Progenitor cell of endocrine pancreas (in vitro differentiated cells): Measurements from ENCODE around the gene GPRASP2. TPM values are rescaled to one million over a fixed set of nuclear protein-coding genes. Genes with fewer than 3 reads are reported as not detected.

Experiments
- DNase-seq: peaks from one replicate; pipeline ENCODE4 v3.0.0; 2021; ENCODE audit warnings: low spot score; ENCODE audit not compliant: unreplicated experiment
- H3K27ac Mint-ChIP-seq: 2 replicates; pipeline ENCODE4 v1.8.0; 2021; ENCODE audit warnings: mild to moderate bottlenecking, moderate library complexity, mixed read lengths
- H3K27me3 Mint-ChIP-seq: 2 replicates; pipeline ENCODE4 v1.8.0; 2021; ENCODE audit warnings: mixed read lengths
- H3K36me3 Mint-ChIP-seq: 2 replicates; pipeline ENCODE4 v1.8.0; 2022; ENCODE audit warnings: mixed read lengths; ENCODE audit not compliant: insufficient read depth
- H3K4me1 Mint-ChIP-seq: 2 replicates; pipeline ENCODE4 v1.8.0; 2021; ENCODE audit warnings: low read depth, mixed read lengths
- H3K4me3 Mint-ChIP-seq: 2 replicates; pipeline ENCODE4 v1.8.0; 2021; ENCODE audit warnings: low read depth, mild to moderate bottlenecking, moderate library complexity, mixed read lengths
- H3K9me3 Mint-ChIP-seq: 2 replicates; pipeline ENCODE4 v1.8.0; 2021; ENCODE audit warnings: low read depth, mixed read lengths
- total RNA-seq: library from RNA; stranded (reverse); gene quantifications from 2 replicates; pipeline ENCODE4 v1.2.1, GENCODE V29; 2021
- TF ChIP-seq, protein P1 (sequence below): fragments of 200-600 bp; sonication (generic); IDR thresholded peaks from one replicate; pipeline ENCODE4 v1.5.0; 2021; ENCODE audit warnings: antibody characterized with exemption, mild to moderate bottlenecking; ENCODE audit not compliant: unreplicated experiment

GPRASP2 gene
- total RNA-seq, 1 donor from 2014 or later: 11.4 TPM

GRCh38 chrX:102745513-102745856 lies 33.2 kb downstream of the GPRASP2 start:
- Mint-ChIP-seq H3K36me3 (peaks cover 2% of the 10 kb centered on the region), H3K4me1 (no peaks in the 10 kb centered on the region), H3K4me3 (peak overlapping the region; percentile 49)

DNA sequence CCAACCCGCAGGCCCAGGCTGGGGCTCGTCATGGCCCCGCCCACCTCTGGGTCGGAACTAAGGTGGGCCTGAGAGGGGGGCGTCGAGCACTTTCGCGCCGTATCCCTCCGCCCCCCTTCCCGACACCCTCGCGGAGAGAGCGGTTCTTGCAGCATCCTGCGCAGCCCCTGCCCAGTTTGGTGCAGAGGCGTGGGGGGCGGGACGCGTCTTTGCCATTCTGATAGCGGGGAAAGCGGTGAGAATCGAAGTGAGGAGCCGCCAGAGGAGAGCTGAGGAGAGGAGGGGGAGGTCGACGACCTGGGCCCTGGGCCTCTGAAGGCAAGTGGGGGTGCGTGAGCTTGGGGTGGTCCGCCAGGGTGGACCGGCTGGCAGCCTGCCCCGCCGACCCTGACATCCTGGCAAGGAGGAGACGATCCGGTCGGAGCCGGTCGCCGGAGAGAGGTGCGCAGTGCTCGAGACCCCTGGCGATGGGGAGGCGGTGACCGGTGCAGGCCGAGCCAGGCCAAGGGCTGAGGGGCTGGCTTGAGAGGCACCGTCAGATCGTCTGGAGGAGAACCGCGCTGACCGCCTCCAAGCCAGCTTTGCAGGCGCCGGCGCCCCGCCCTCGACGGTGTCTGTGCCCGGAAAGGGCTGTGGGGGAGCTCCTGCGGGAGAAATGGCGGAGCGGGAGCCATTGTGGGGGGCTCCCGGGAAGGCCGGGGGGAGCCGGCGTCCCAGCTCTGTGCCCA lies 33.8 kb downstream of the GPRASP2 start:
- Mint-ChIP-seq H3K9me3 (peaks cover 12% of the 10 kb centered on the region), H3K4me1 (no peaks in the 10 kb centered on the region), H3K36me3 (peaks cover 2% of the 10 kb centered on the region), H3K4me3 (peak overlapping the region; percentile 49), H3K27me3 (no peaks in the 10 kb centered on the region), H3K27ac (no peak overlapping the region)
- DNase-seq: no peak
- TF ChIP-seq, protein P1, sequence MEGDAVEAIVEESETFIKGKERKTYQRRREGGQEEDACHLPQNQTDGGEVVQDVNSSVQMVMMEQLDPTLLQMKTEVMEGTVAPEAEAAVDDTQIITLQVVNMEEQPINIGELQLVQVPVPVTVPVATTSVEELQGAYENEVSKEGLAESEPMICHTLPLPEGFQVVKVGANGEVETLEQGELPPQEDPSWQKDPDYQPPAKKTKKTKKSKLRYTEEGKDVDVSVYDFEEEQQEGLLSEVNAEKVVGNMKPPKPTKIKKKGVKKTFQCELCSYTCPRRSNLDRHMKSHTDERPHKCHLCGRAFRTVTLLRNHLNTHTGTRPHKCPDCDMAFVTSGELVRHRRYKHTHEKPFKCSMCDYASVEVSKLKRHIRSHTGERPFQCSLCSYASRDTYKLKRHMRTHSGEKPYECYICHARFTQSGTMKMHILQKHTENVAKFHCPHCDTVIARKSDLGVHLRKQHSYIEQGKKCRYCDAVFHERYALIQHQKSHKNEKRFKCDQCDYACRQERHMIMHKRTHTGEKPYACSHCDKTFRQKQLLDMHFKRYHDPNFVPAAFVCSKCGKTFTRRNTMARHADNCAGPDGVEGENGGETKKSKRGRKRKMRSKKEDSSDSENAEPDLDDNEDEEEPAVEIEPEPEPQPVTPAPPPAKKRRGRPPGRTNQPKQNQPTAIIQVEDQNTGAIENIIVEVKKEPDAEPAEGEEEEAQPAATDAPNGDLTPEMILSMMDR: no peak

More at GRCh38 chrX:102745513-102745856, 33.2 kb downstream of the GPRASP2 start:
- no peak for DNase-seq
- Mint-ChIP-seq H3K27ac (no peak overlapping the region), H3K27me3 (no peaks in the 10 kb centered on the region), H3K9me3 (peaks cover 12% of the 10 kb centered on the region)
- TF ChIP-seq, protein P1: no peak

DNA sequence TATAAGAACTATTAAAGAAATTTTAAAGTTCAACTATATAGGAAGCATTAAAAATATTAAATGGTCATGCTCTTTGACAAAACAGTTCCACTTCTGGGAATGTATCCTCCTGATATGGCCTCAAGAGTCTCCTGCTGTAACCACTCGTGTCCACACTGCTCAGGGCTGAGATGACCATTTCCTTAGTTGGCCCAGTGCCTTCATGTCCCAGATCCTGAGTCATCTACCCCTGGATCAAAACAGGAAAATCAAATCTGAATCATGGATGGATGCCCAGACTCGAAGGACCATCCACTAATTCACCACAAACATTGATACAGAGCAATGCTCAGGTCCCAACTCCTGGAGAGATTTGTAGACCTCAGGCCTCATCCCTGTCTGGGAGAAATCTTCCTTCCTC lies 53.0 kb downstream of the GPRASP2 start:
- Mint-ChIP-seq H3K9me3 (peaks cover 15% of the 10 kb centered on the region), H3K4me1 (peaks cover 5% of the 10 kb centered on the region), H3K27ac (no peak overlapping the region), H3K27me3 (no peaks in the 10 kb centered on the region), H3K4me3 (no peak overlapping the region), H3K36me3 (no peaks in the 10 kb centered on the region)
- TF ChIP-seq, protein P1: no peak
- DNase-seq: no peak

DNA sequence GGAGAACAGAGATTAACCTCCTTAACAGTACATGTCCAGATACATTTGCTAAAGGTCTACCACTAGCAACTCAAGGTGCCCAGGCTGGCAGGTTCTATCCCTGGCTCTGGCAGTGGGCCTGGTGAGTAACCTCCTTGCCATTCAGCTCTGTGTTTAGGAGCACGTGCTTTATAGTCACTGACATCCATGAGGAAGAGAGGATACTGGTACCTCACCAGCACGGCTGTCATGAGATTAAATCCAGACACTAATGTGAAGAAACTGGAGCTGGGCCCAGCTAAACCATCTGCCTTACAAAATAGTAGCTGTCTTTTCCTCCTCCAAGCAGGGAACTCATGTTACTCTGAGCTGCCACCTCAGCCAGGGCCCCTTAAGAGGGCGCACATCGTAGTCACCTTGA lies 53.6 kb downstream of the GPRASP2 start:
- no peaks in the 10 kb centered on the region for H3K27me3 Mint-ChIP-seq
- DNase-seq: no peak
- H3K9me3 Mint-ChIP-seq: peaks cover 16% of the 10 kb centered on the region
- TF ChIP-seq, protein P1: no peak
- H3K27ac Mint-ChIP-seq: no peak overlapping the region
- H3K4me3 Mint-ChIP-seq: no peak overlapping the region
- peaks cover 6% of the 10 kb centered on the region for H3K4me1 Mint-ChIP-seq
- H3K36me3 Mint-ChIP-seq: no peaks in the 10 kb centered on the region

DNA sequence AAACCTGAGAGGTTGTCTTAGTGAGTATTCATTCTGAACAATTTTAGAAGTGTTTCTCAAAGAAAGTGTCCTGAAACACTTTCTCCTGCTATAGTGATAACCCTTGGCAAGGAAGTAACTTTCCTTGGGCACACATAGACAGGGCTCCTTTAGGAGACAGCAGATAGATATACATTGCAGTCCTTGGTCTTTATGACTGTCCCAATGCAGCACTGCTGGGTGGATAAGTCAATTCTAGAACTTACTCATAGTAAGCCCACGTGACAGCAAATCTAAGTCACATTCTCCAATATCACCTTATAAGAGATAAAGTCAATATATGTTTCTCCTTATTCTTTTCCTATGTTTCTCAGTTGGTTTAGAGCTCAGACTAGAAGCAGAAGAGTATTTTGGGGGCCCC lies 55.0 kb downstream of the GPRASP2 start:
- H3K27me3 Mint-ChIP-seq: no peaks in the 10 kb centered on the region
- no peak for DNase-seq
- peak overlapping the region; percentile 55 for H3K4me3 Mint-ChIP-seq
- H3K27ac Mint-ChIP-seq: no peak overlapping the region
- TF ChIP-seq, protein P1: no peak
- peaks cover 16% of the 10 kb centered on the region for H3K9me3 Mint-ChIP-seq
- H3K36me3 Mint-ChIP-seq: no peaks in the 10 kb centered on the region
- peaks cover 6% of the 10 kb centered on the region for H3K4me1 Mint-ChIP-seq

Other genes with a start within 250 kb of the GPRASP2 start
- 4.7 and 5.3 TPM in 2 replicates for gene TCP11X2, start 240.6 kb upstream of the GPRASP2 start, total RNA-seq
- 113 and 124 TPM in 2 replicates for gene TMSB15A, start 195.7 kb upstream of the GPRASP2 start, total RNA-seq
- gene ARMCX5, start 112.9 kb upstream of the GPRASP2 start, total RNA-seq: 13.2 and 13.3 TPM in 2 replicates
- 4.1 and 5.7 TPM in 2 replicates for gene GPRASP1, start 61.0 kb upstream of the GPRASP2 start, total RNA-seq
- gene GPRASP3, start 8.3 kb downstream of the GPRASP2 start, total RNA-seq: 8.1 and 8.9 TPM in 2 replicates
- gene RAB40AL, start 224.8 kb downstream of the GPRASP2 start, total RNA-seq: 1.1 and 2.2 TPM in 2 replicates